ENCODE results near the gene SLC23A1.

SLC23A1 gene

DNA sequence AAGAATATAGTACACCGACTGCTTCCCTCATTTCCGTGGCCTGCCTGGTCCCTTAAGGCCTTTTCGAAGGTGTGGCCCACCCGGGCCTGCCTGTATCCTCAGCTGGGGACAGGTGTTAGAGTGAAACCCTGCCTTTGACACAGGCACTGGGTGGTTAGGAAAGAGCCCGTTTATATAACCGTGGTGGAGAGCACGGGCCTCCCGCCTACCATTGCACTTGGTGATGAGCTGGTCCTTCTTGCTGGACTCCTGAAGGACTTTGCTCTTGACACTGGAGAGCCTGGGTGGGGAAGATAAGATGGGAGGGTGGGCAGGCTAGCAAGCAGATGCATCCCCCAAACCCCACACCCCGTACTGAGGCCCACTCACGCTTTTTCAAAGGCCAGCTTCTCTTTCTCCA, 18.4 kb upstream of the SLC23A1 start:
- Histone ChIP-seq H3K36me3 (replicated peaks) (peaks cover 4% of the 10 kb centered on the region; the same call in 1 of the 2 replicates), H3K27me3 (ENCODE audit: low read depth) (no peaks in the 10 kb centered on the region), H3K4me3 (no peak overlapping the region), H3K4me1 (peaks cover 12% of the 10 kb centered on the region), H3K9me3 (no peaks in the 10 kb centered on the region)
- in situ Hi-C loops (cut with MboI; ENCODE audit: low sequenced_read_pairs): no loop called here
- no peak for DNase-seq (ENCODE audit: low spot score in 2 of 2)

DNA sequence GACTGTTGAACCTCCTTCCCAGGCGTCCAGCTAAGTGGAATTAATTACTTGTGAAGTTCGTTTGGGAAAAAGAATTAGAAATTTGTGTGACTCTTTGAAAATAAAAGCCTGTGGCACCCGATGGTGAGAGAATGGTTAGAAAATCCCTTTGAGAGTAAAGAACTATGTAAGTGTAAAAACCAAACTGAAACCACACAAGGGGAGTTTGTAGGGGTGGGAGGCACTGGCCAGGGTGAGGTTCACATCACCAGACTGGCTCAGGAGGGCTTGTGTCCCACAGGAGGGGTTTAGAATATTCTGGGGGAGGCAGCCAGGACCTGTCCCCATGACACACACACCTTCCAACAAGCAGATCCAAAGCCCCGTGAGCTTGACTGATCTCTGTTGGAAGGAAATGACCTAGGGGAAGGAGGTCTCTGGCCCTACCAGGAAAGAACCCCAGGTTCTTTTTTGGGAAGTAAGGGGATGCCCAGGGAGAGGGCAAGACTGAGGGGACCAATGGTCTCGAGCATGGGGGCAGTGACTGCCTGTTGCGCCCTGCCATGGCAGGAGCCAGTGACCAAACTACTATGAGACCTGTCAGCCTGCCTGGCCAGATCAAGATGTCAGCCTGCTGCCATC, 16.5 kb upstream of the SLC23A1 start:
- in situ Hi-C loops (cut with MboI; ENCODE audit: low sequenced_read_pairs): no loop called here
- no peaks in the 10 kb centered on the region for H3K9me3 ChIP-seq
- no peak for DNase-seq (ENCODE audit: low spot score in 2 of 2)
- H3K36me3 ChIP-seq (replicated peaks): peaks cover 4% of the 10 kb centered on the region; the same call in 1 of the 2 replicates
- H3K27me3 ChIP-seq (ENCODE audit: low read depth): no peaks in the 10 kb centered on the region
- H3K4me1 ChIP-seq: peaks cover 11% of the 10 kb centered on the region
- H3K4me3 ChIP-seq: no peak overlapping the region

DNA sequence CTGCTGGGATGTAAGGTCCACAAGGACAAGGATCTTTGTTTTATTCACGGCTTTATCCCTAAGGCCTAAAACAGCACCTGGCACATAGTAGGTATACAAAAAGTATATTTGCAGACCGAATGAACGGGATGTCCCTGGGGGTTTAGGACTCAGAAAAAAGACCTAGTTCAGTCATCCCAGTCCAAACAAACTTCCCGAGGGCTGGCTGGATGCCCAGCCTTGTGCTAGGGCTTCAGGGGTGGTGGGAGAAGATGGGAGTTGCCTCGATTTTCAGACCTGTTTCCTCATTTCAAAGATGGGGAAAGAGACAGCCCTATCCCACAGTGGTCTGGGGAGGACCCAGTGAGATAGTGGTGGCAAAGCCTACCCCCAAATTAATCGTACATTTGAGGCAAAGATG, 14.8 kb upstream of the SLC23A1 start:
- peaks cover 4% of the 10 kb centered on the region; the same call in 1 of the 2 replicates for H3K36me3 ChIP-seq (replicated peaks)
- H3K4me3 ChIP-seq: no peak overlapping the region
- H3K9me3 ChIP-seq: no peaks in the 10 kb centered on the region
- no peak for DNase-seq (ENCODE audit: low spot score in 2 of 2)
- peaks cover 2% of the 10 kb centered on the region for H3K4me1 ChIP-seq
- H3K27me3 ChIP-seq (ENCODE audit: low read depth): no peaks in the 10 kb centered on the region
- in situ Hi-C loops (cut with MboI; ENCODE audit: low sequenced_read_pairs): no loop called here

DNA sequence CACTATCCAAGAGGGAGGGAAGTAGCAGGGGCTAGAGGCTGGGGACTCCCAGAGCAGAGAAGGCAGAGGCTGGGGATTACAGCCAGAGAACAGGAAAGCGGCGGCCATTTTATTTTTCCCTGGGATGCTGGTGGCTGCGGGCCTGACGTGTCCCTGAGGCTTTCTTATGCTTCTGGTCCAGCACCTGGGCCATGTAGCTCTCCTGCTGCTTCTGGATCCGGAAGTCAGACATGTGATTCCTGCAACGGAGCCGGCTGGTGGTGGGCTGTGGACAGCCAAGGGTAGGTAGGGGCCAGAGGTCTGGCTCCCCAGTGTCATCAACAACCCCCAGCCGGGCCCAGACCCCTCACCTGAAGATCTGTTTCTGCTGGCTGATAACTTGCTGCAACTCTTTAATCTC, 13.6 kb upstream of the SLC23A1 start:
- no peak for DNase-seq (ENCODE audit: low spot score in 2 of 2)
- Histone ChIP-seq H3K4me3 (no peak overlapping the region), H3K4me1 (peaks cover 4% of the 10 kb centered on the region), H3K9me3 (no peaks in the 10 kb centered on the region), H3K36me3 (replicated peaks) (peaks cover 4% of the 10 kb centered on the region; the same call in 1 of the 2 replicates), H3K27me3 (ENCODE audit: low read depth) (no peaks in the 10 kb centered on the region)
- in situ Hi-C loops (cut with MboI; ENCODE audit: low sequenced_read_pairs): no loop called here

DNA sequence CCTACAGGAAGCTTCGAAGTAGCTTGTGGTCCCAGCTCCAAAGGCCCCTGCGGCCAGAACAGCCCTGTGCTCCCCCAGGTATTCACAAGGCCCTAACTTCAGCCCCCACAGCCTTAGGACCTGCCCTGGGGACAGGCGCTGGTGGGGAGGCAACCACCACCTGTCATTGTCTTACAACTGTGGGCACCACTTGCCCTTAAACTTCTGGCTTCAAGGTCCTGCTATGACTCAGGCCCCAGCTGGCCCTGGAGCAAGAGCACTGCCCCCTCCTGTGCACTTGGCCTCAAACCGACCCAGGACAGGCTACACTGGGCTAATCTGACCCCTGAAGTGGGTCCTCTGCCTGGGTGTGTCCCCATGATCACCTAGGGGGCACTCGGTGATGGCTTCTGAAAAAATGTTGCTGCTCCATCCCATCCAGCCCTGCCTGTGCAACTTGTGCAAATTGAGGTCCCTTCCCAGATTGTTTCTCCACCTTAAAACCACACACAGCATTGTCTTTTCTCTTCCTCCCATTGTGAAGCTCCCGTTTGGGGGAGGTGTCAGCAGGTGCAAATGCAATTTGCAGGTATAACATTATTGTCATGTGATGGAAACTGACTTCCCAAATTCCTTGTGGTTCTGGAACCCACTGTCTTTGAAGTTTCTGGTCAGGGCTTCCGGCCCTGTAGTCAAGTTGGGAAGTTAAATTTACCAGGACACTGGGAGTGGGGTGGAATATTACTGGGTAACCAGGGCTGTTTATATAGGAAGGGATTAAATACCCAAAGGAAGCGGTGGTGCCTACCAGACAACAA, 12.9 kb upstream of the SLC23A1 start:
- H3K27me3 ChIP-seq (ENCODE audit: low read depth): no peaks in the 10 kb centered on the region
- DNase-seq (ENCODE audit: low spot score in 2 of 2): no peak
- in situ Hi-C loops (cut with MboI; ENCODE audit: low sequenced_read_pairs): no loop called here
- peaks cover 4% of the 10 kb centered on the region for H3K4me1 ChIP-seq
- no peak overlapping the region for H3K4me3 ChIP-seq
- peaks cover 1% of the 10 kb centered on the region; the same call in 1 of the 2 replicates for H3K36me3 ChIP-seq (replicated peaks)
- H3K9me3 ChIP-seq: no peaks in the 10 kb centered on the region

DNA sequence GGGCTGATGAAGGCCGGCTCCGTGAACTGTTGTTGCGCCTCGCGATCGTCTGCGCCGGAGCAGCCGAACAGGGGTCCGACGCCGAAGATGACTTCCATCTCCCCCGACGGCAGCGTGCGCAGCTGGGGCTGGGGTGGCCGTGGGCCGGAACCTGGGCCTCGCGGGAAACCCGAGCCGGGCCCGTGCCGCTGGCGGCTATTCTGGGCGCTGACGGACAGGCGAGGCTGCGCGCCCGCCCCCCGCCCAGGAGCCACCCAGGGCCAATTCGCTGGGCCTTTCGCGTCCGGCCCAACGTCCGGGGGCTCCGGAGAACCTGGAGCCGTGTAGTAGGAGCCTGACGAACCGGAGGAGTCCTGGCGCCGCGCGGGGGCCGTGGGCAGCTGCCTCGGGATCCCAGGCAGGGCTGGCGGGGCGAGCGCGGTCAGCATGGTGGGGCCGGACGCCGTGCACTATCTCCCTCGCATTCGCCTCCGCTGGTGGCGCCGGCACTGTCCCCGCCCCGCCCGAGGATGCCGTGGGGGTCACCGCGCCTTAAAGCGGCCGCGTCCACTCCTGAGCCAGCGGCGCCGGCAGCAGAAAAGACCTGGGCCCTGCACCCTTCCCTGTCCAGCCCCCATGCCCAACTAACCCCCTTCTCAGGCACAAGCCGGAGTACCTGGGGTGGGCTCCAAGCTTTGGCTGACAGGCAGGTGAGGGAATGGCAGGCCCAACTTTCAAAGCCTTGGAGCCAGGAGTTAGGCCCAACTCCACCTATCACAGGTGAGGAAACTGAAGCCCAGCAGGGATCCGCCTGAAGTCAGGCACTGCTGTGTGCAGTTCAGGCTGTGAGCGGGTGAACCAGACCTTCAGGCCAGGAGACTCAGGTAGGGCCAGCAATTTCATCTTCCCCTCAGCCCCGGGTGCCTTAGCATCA, 11.8 kb upstream of the SLC23A1 start, which contains the start of gene PROB1:
Gene PROB1, minus strand, starts transcription at position 451 of the 913 bp plus-strand sequence. Its CDS starts 23 bp downstream, at position 428.
- DNase-seq (ENCODE audit: low spot score in 2 of 2): no peak
- Histone ChIP-seq H3K4me3 (no peak within 1 kb of the TSS), H3K4me1 (peaks cover 4% of the 10 kb centered on the region), H3K27me3 (ENCODE audit: low read depth) (no peaks in the 10 kb centered on the region), H3K36me3 (replicated peaks) (no peaks in the 10 kb centered on the region), H3K9me3 (no peaks in the 10 kb centered on the region)
- in situ Hi-C loops (cut with MboI; ENCODE audit: low sequenced_read_pairs): no loop called here

DNA sequence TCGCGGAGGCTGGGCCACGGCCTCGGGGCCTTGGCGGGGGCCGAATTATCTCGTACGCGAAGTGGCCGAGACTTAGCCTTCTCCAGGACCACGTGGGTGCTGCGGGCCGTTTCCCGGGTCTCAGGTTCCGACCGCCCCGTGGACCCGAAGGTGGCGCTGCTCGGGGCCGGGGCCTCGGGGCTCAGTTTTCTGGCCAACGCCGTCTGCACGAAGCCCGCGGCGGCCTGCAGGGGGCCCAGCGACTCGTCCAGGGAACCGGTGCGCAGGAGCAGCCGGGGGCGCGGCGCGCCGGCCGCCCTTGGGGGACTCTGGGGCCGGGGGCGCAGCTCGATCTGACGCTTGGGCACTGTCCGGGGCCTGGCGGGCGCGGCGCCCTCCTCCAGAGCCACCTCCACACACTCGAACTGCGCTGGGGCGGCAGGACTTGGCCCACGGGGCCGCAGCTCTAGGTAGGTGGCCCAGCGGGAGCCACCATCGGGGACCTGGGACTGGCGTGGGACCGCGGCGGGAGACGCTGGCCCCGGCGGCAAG, 11.1 kb upstream of the SLC23A1 start:
- no peaks in the 10 kb centered on the region for H3K36me3 ChIP-seq (replicated peaks)
- no peaks in the 10 kb centered on the region for H3K27me3 ChIP-seq (ENCODE audit: low read depth)
- no peaks in the 10 kb centered on the region for H3K9me3 ChIP-seq
- H3K4me3 ChIP-seq: no peak overlapping the region
- no peak for DNase-seq (ENCODE audit: low spot score in 2 of 2)
- H3K4me1 ChIP-seq: peaks cover 4% of the 10 kb centered on the region
- in situ Hi-C loops (cut with MboI; ENCODE audit: low sequenced_read_pairs): no loop called here

DNA sequence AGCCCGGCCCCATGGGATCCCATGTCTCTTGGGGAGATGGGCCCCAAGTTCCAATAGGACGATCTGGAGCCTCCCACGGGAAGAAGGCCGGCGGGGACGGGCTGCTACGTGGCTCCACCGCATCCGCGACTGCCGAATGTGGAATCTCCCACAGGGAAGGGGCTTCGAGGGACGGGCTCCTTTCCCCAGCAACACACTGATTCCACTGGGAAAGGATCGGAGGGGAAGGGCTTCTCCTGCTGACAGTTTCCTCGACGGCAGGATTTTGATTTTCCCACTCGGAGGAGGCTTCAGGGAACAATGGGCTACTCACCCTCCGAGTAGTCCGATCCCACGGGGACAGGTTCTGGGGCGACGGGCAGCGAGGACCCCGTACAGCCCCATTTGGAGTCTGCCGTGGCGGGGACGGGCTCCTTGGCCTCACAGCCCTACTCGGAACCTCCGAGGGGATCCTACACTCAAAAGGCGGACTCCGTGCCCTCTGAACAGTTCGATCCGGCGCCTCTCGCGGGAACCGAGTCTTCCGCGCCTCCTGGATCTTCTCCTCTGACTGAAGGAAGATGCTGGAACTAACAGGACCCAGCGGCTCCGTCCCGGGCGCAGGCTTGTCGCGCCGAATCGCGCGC, 10.5 kb upstream of the SLC23A1 start:
- in situ Hi-C loops (cut with MboI; ENCODE audit: low sequenced_read_pairs): no loop called here

DNA sequence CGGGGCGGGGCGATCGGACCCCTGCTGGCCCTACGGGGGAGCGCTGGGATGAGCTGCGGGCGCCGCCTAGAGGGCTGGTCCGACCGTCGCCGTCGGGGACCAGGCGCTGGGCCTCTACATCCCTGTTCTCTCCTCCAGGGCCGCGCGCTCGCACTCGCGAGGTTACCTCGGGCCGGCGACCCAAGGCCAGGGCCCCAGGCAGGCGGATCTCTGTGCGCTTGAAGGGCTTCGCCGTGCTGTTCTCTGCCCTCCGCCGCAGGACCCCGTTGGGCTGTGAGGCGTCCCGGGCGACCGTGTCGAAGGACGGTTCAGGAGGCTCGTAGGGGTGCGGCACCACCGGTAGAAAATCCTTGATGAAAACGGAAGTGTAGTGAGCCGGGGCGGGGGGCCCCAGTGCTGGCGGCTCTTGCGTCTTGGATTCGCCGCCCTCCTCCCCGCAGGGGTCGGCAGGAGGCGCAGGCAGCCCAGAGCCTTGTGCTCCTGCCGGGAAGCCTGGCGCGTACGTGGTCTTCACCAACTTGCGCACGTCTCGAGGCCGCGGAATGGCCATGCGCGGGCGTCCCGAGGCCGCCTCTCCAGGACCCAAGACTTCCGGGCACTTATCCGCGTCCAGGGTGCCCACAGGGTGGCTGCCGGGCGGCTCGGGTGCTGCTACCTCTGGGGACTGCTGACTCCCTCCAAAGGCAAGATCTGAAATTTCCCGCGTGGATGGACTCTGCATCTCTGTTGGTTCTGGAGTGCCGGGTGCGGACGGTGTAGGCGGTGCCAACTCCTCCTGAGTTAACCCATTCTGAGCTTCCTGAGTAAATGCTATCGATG, 9.8 kb upstream of the SLC23A1 start:
- Histone ChIP-seq H3K9me3 (no peaks in the 10 kb centered on the region), H3K4me3 (peak overlapping the region; percentile 30), H3K4me1 (peaks cover 4% of the 10 kb centered on the region), H3K27me3 (ENCODE audit: low read depth) (no peaks in the 10 kb centered on the region), H3K36me3 (replicated peaks) (no peaks in the 10 kb centered on the region)
- in situ Hi-C loops (cut with MboI; ENCODE audit: low sequenced_read_pairs): no loop called here
- DNase-seq (ENCODE audit: low spot score in 2 of 2): peak; percentile 54 to 94

More for the DNA sequence above, 10.5 kb upstream of the SLC23A1 start:
- no peaks in the 10 kb centered on the region for H3K9me3 ChIP-seq
- no peaks in the 10 kb centered on the region for H3K36me3 ChIP-seq (replicated peaks)
- no peak overlapping the region for H3K4me3 ChIP-seq
- DNase-seq (ENCODE audit: low spot score in 2 of 2): no peak
- no peaks in the 10 kb centered on the region for H3K27me3 ChIP-seq (ENCODE audit: low read depth)
- peaks cover 4% of the 10 kb centered on the region for H3K4me1 ChIP-seq

DNA sequence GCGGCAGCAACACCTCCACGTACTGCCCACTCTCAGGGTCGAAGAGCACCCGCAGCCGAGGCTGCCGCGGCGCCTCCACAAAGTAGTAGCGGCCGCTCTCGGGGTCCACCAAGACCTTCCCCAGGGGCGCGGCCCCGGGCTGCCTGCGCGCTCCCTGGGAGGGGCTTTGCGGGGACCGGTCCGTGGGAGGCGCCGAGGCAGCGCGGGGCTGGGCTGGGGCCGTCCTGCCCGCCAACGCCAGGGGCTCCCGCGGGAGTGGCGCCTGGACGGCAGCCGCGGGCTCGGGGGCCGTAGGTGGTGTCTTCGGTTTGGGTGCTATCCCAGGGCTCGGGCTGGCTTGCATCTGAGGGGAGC, 9.2 kb upstream of the SLC23A1 start:
- peak overlapping the region; percentile 30 for H3K4me3 ChIP-seq
- DNase-seq (ENCODE audit: low spot score in 2 of 2): no peak
- no peaks in the 10 kb centered on the region for H3K36me3 ChIP-seq (replicated peaks)
- in situ Hi-C loops (cut with MboI; ENCODE audit: low sequenced_read_pairs): no loop called here
- no peaks in the 10 kb centered on the region for H3K27me3 ChIP-seq (ENCODE audit: low read depth)
- no peaks in the 10 kb centered on the region for H3K9me3 ChIP-seq
- peaks cover 4% of the 10 kb centered on the region for H3K4me1 ChIP-seq

DNA sequence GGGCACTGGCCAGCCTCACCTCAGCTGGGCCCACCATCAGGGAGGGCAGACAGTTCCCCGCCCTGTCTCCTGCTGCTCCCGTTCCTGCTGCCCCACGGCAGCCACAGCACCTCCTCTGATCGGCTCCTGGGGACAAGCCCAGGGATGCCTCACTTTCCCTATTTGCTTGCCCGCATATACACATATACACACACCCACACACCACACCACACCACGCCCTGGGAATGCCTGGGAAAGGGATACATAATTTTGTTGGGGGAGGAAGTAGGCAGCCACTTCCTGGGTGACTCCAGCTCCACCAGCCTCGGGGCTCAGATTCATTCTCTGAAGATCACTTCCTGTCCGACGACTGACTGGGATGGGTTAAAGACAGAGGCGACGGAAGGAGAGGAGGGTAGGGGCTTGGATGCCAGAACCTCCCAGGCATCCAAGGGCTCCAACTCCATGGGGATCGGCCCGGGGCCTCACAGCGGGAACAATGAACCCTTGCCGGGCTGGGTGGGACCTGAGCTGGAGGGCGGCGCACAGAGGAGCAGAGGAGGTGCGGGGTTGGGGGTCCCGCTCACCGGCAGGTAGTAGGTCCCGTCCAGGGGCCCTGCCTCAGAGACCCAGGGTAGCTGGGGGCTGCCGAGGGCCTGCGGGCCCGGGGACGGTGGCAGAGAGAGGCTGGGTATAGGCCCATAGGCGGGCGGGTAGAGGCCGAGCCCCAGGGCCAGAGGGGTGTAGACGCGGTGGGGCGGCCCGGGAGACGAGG, 8.7 kb upstream of the SLC23A1 start:
- Histone ChIP-seq H3K4me3 (peak overlapping the region; percentile 30), H3K9me3 (no peaks in the 10 kb centered on the region), H3K27me3 (ENCODE audit: low read depth) (no peaks in the 10 kb centered on the region), H3K4me1 (peaks cover 4% of the 10 kb centered on the region), H3K36me3 (replicated peaks) (no peaks in the 10 kb centered on the region)
- DNase-seq (ENCODE audit: low spot score in 2 of 2): no peak
- in situ Hi-C loops (cut with MboI; ENCODE audit: low sequenced_read_pairs): no loop called here
